Skeletal muscle cell (primary cell): ENCODE measurements around the gene KIT.
A peak's percentile ranks its signal among the peaks of the same experiment; 100 is the strongest.

Experiments used
- DNase-seq: peaks from one replicate; pipeline ENCODE4 v3.0.0-alpha.2; 2010; ENCODE audit warnings: low read depth
- H3K4me3 ChIP-seq: 2 replicates; pipeline ENCODE4 v1.5.1; 2011; ENCODE audit warnings: low read depth, mild to moderate bottlenecking, control low read depth, low read length, moderate library complexity

Gene KIT

DNA sequence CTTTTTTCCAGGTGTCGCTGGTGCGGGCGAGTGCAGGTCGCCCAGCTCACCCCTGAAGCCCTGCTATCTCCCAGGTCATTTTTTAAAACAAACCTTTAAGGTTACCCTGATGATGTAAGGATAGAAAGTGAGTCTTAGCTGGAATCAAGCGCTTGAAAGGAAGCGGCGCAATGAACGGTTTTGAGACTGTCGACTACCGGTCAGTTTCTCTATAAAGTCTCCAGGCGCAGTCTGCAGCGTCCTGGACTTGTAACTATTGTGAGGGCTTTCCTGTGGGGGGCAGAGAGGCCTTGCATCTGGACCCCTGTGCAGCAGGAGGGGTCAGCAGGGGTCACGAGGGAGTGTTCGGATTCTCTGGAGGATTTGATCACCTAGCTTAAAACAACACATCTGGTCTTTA lies 1.6 kb downstream of the KIT start:
- no peak for DNase-seq
- peak overlapping the region; percentile 50 for H3K4me3 ChIP-seq

DNA sequence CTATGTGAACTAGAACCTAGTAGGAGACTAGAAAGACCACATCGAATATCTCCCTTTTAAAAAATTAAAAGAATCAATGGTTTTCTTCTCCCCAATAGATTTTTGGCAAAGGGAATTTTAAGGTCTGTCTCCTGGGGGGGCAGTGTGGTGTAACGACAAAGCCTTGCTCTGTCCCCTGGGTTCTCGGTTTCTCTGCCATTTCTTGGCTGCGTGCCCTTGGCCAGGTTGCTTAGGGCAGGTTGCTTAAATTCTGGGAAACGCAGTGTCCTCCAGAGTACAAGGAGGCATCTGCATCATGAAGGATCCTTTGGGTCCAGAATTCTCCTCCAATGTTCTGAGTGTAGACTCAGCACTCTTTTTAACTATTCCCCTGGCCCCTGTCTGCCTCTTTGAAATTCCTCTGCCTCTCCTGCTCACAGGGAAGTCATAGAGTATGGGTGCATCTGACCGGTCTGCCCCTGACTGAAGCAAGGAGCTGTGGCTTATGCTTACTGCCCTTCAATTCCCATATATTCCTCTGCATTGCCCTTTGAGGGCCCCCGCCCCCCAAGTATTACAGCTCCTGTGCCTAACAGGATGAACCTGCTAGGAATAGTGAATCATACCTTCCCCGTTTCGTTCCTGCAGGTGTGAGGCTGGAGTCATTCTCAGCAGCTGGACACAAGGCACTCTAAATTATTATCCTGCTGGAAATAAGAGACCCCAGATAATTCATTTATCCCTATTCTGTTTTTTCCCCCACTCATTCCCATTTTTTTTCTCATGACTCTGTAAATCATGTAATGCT lies 2.2 kb downstream of the KIT start:
- DNase-seq, result no peak
- no peak overlapping the region for H3K4me3 ChIP-seq

GRCh38 chr4:54660591-54660990 lies 2.8 kb downstream of the KIT start:
- H3K4me3 ChIP-seq, result no peak overlapping the region
- no peak for DNase-seq

GRCh38 chr4:54661169-54661568 lies 3.4 kb downstream of the KIT start:
- peak; percentile 24 for DNase-seq
- H3K4me3 ChIP-seq, result no peak overlapping the region

GRCh38 chr4:54661686-54662085 lies 3.9 kb downstream of the KIT start:
- peak; percentile 72 for DNase-seq
- no peak overlapping the region for H3K4me3 ChIP-seq

DNA sequence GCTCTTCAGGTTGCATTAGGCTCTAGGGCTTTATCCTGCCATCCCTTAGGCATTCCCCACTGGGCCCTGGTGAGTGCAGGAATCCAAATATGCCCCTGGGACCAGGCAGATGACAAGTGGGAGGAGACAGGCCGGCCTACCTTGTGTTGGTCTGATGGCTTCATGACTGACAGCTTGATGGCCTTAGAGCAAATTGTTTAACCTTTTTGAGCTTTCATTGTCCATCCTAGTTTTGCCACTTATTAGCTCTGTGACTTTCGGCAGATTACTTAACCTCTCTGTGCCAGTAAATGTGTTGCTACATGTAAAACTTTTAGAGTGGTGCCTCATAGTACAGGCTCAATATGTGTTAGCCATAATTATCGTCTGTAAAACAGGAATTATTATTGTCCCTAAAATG lies 4.4 kb downstream of the KIT start:
- H3K4me3 ChIP-seq, result no peak overlapping the region
- DNase-seq, result no peak

- no peak overlapping the region for H3K4me3 ChIP-seq
- DNase-seq, result no peak
These were observed 5.3 kb downstream of the KIT start for GRCh38 chr4:54662901-54663585.

DNA sequence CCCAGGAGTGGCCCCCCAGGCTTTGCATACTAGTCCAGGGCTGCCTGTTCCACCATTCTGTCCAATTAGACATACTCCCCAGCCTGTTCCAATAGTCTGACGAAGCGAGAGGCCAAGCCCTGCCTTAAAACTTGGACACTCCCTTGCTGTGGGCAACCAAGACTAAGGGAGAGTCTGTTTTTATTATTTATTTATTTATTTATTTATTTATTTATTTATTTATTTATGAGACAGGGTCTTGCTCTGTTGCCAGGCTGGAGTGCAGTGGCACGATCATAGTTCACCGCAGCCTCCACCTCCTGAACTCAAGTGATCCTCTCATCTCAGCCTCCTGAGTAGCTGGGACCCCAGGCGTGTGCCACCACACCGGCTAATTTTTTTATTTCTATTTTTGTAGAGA lies 6.6 kb downstream of the KIT start:
- no peak for DNase-seq
- no peak overlapping the region for H3K4me3 ChIP-seq

DNA sequence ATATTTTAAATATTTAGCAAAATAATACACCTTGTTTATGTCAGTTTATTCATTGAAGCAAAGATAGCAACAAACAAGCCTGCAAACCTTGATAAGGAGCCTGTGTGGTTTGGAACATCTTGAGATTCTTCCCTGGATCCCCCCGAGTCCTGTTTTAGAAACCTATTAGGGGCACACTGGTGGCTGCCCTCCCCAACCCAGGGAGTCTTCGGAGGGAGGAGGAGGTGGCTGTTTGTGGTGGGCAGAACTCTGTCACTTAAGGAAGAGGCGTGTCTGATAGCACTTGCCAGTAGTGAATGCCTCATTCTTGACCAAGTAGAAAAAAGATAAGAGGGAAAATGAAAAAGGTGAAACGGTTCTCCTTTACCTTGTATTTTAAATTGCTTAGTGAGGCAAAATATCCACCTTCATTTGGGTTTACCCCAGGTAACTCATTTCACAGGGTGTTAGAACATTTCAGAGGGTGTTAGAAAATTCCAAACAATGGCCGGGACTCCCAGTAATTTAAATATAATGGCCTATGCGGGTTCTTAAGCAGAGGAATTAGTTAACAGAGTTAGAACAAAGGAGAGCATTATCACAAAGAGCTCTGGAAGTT lies 10.4 kb downstream of the KIT start:
- H3K4me3 ChIP-seq, result no peak overlapping the region
- DNase-seq, result no peak

GRCh38 chr4:54669831-54670230 lies 12.1 kb downstream of the KIT start:
- no peak overlapping the region for H3K4me3 ChIP-seq
- no peak for DNase-seq

GRCh38 chr4:54675721-54676461 lies 18.1 kb downstream of the KIT start:
- DNase-seq, result no peak
- H3K4me3 ChIP-seq, result no peak overlapping the region

GRCh38 chr4:54676658-54677057 lies 18.9 kb downstream of the KIT start:
- no peak for DNase-seq
- no peak overlapping the region for H3K4me3 ChIP-seq

- H3K4me3 ChIP-seq, result no peak overlapping the region
- DNase-seq, result no peak
These were observed 19.7 kb downstream of the KIT start for GRCh38 chr4:54677416-54677815.

- DNase-seq, result no peak
- H3K4me3 ChIP-seq, result no peak overlapping the region
These were observed 20.3 kb downstream of the KIT start for GRCh38 chr4:54677853-54678650.

GRCh38 chr4:54678826-54679225 lies 21.1 kb downstream of the KIT start:
- no peak for DNase-seq
- no peak overlapping the region for H3K4me3 ChIP-seq

- no peak overlapping the region for H3K4me3 ChIP-seq
- DNase-seq, result no peak
These were observed 22.1 kb downstream of the KIT start for GRCh38 chr4:54679813-54680212.

DNA sequence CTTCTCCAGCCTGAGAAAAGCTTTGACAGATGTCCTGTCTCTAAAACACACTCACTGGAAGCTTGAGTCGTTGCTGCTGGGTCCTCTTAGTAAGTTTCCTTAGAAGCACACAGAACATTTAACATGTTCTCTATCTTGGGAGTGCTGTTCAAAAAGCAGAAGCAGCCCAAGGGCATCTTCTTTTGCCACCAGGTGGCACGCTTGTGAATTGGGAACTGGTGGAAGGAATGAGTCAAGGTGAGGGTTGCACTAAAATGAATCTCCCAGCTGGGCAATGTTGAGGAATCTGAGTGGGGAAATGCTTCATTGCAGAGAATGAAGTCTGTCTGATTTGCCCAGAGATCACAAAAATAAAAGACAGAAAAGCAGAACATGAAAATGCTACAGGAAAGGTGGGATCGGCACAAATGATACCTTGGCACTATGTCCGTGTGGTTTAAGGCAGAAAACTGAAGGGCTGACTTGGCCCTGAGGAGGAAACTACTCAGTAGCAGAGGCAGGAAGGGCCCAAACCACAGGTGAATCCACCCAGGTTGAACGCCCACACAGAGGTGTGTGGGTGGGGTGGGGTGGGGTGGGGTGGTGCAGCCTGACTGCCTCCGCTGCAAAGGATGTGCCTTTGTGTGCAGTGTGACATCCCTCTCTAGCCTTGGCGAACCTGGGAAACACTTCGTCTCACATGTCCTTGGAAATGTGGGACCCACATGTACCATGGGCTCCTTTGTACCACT lies 26.0 kb downstream of the KIT start:
- no peak for DNase-seq
- H3K4me3 ChIP-seq, result no peak overlapping the region

- H3K4me3 ChIP-seq, result no peak overlapping the region
- no peak for DNase-seq
These were observed 28.1 kb downstream of the KIT start for GRCh38 chr4:54685810-54686209.
